Transverse colon (tissue), 4 donors: Measurements from ENCODE around the gene ZFAND3.

ENCODE experiments used
- EP300 ChIP-seq: sonication (generic); formaldehyde crosslinking; IDR thresholded peaks from one replicate; pipeline ENCODE4 v1.6.1; 2017; ENCODE audit warnings: antibody characterized with exemption, low read depth
- POLR2A ChIP-seq: fragments of 450-650 bp; IDR thresholded peaks from one replicate; pipeline ENCODE4 v1.6.1; 2016; ENCODE audit warnings: antibody characterized with exemption, mild to moderate bottlenecking, moderate library complexity
- POLR2AphosphoS5 ChIP-seq, 3 donors: sonication (generic); formaldehyde crosslinking; IDR thresholded peaks; one replicate each; pipeline ENCODE4 v1.6.1; 2016; ENCODE audit warnings: antibody characterized with exemption in 3 of 3
- TF ChIP-seq, protein P1 (sequence below), 5 experiments: fragments of 200-600 bp in 3 of 5; fragments of 450-650 bp in 2 of 5; sonication (generic) in 3 of 5; IDR thresholded peaks; 1 replicate in 2 of 5; 2 replicates in 3 of 5; pipeline ENCODE4 v1.5.1; 2016 to 2017; ENCODE audit warnings: antibody characterized with exemption in 5 of 5, inconsistent platforms in 3 of 5, mild to moderate bottlenecking in 2 of 5, moderate library complexity in 1 of 5

DNA sequence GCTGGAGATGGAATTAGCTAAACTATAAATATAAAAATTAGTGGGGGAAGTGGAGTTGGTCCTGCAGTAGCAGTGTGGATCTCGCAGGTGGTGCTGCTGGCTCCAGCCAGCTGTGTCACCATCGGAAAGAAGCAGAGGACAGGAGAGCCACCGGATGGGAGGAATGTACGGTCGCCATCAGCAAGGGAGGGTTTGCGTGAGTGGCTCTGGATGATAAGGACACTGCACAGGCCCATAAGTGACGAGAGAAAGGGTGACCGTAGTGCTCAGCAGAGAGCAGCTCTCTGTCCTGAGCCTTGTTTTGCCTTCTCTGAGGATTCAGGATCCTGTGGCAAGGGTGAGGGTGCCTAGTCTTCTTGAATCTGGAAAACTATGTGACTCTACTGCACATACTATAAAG is 378.7 kb downstream of the ZFAND3 start:
- TF ChIP-seq, protein P1, sequence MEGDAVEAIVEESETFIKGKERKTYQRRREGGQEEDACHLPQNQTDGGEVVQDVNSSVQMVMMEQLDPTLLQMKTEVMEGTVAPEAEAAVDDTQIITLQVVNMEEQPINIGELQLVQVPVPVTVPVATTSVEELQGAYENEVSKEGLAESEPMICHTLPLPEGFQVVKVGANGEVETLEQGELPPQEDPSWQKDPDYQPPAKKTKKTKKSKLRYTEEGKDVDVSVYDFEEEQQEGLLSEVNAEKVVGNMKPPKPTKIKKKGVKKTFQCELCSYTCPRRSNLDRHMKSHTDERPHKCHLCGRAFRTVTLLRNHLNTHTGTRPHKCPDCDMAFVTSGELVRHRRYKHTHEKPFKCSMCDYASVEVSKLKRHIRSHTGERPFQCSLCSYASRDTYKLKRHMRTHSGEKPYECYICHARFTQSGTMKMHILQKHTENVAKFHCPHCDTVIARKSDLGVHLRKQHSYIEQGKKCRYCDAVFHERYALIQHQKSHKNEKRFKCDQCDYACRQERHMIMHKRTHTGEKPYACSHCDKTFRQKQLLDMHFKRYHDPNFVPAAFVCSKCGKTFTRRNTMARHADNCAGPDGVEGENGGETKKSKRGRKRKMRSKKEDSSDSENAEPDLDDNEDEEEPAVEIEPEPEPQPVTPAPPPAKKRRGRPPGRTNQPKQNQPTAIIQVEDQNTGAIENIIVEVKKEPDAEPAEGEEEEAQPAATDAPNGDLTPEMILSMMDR (IDR thresholded peaks at IDR 0.05), result no peak
- TF ChIP-seq EP300, result no peak
- no peak for TF ChIP-seq POLR2A
- TF ChIP-seq POLR2AphosphoS5 (IDR thresholded peaks at IDR 0.05), result no peak
